ENCODE data around the gene SPEM1. TPM values are rescaled to one million over a fixed set of nuclear protein-coding genes. Genes with fewer than 3 reads are reported as not detected.

The SPEM1 gene
- total RNA-seq, 4 donors from 2014 or later, result not detected

DNA sequence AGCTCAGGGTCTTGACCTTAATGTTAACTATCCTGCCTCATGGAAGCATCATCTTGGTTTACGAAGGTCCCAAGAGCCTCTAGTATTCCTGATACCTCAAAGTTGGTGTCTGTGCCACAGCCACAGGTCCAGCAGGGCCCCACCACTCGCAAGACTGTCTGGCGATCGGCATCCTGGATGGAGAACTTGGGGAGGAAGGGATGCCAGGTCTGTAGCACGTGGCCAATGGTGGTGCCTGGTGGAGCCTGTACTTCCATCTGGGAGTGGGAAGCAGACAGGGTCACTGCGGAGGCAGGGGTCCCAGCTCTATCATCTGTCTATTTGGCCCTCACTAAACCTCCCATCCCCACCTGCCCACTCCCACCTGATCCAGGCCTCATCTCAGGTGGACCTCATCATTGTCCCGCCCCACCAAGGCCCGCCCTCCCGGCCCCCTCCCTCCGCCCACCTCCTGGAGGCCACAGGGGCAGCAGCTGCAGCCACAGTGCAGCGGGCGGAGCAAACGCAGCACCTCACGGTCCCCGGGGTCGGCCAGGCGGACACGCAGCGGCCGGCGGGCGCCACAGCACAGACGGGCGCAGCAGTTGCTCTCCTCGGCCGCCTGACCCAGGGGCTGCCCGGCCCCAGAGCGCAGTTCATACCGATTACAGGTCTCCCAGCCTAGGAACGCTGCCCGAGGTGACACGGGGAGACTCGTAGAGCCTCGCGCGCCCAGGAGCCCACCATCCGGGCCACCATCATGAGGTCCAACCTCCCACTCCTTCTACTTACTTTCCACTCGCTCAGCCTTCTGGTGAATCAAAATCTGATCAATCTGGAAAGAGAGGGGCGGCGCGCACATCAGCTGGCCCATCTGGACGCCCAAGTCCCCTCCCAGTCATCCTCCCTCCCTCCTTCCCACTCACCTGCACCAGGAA lies 27.2 kb upstream of the SPEM1 start:
- WGBS, 2 donors (ENCODE audit: low coverage in 1 of 2), result 53% methylated on average over 3 of the region's 42 CpGs; no CpG with 5 or more reads in 1 of the 2 donors
- no peak for ATAC-seq
- Histone ChIP-seq H3K27ac (peak overlapping the region in 3 of 4 donors; percentile 91 to 96 (median 92)), H3K9me3 (no peaks in the 10 kb centered on the region), H3K4me3 (peak overlapping the region; percentile 90), H3K36me3 (peaks cover 0 to 46% of the 10 kb centered on the region in 2 donors), H3K27me3 (no peaks in the 10 kb centered on the region), H3K4me1 (peaks cover 2 to 35% (median 16%) of the 10 kb centered on the region in 3 donors)
- TF ChIP-seq, protein P1, sequence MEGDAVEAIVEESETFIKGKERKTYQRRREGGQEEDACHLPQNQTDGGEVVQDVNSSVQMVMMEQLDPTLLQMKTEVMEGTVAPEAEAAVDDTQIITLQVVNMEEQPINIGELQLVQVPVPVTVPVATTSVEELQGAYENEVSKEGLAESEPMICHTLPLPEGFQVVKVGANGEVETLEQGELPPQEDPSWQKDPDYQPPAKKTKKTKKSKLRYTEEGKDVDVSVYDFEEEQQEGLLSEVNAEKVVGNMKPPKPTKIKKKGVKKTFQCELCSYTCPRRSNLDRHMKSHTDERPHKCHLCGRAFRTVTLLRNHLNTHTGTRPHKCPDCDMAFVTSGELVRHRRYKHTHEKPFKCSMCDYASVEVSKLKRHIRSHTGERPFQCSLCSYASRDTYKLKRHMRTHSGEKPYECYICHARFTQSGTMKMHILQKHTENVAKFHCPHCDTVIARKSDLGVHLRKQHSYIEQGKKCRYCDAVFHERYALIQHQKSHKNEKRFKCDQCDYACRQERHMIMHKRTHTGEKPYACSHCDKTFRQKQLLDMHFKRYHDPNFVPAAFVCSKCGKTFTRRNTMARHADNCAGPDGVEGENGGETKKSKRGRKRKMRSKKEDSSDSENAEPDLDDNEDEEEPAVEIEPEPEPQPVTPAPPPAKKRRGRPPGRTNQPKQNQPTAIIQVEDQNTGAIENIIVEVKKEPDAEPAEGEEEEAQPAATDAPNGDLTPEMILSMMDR (IDR thresholded peaks at IDR 0.05), result no peak
- TF ChIP-seq POLR2AphosphoS5 (IDR thresholded peaks at IDR 0.05) (no peak), POLR2A (IDR thresholded peaks at IDR 0.05) (no peak), EP300 (IDR thresholded peaks at IDR 0.05) (no peak)

DNA sequence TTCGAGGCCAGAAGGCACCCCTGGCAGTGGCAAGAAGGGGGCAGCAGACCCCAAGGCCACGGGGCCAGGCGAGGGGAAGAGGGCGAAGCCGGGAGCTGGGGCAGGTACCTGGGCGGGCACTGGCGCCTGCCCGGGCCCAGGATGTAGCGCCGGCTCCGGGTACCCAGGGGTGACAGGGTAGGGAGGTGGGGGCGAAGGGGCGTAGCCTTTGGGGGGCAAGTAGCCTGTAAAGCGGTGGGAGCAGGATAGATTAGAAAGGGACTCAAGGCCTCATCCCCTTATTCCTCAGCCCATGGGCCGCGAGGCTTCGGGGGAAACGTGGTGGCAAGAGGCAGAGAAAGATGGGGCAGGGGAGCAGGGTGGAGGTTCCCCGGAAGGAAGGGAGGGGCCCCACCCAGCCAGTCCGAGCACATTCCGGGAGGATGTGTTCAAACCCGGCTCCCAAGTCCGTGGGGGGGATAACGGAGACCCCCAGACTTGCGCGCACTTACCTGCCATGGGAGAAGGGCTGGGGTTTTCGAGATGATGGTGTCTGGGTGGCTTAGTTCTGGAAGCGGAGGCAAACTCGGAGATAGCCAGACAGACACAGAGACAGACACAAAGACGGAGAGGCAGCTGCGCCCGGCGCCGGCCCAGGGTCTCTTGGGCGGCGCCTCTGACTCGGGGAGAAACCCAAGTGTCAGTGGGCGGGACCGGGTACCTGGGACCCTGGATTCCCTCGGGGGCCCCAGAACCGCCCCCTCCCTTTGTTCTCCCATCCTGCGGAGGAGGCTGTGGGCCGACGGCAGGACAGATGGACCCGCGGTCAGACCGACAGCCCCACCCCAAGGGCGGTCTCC lies 26.3 kb upstream of the SPEM1 start:
- Histone ChIP-seq H3K27me3 (no peaks in the 10 kb centered on the region), H3K4me1 (peaks cover 2 to 35% (median 16%) of the 10 kb centered on the region in 3 donors), H3K9me3 (no peaks in the 10 kb centered on the region), H3K4me3 (peak overlapping the region; percentile 90), H3K36me3 (peaks cover 0 to 37% of the 10 kb centered on the region in 2 donors), H3K27ac (peak overlapping the region; percentile 81 to 96 (median 92))
- 12% methylated on average over 15 of the region's 48 CpGs; no CpG with 5 or more reads in 1 of the 2 donors for WGBS, 2 donors (ENCODE audit: low coverage in 1 of 2)
- peak; percentile 13 for ATAC-seq
- TF ChIP-seq EP300 (IDR thresholded peaks at IDR 0.05) (no peak), POLR2AphosphoS5 (IDR thresholded peaks at IDR 0.05) (no peak), POLR2A (IDR thresholded peaks at IDR 0.05) (no peak)
- TF ChIP-seq, protein P1 (IDR thresholded peaks at IDR 0.05), result no peak

DNA sequence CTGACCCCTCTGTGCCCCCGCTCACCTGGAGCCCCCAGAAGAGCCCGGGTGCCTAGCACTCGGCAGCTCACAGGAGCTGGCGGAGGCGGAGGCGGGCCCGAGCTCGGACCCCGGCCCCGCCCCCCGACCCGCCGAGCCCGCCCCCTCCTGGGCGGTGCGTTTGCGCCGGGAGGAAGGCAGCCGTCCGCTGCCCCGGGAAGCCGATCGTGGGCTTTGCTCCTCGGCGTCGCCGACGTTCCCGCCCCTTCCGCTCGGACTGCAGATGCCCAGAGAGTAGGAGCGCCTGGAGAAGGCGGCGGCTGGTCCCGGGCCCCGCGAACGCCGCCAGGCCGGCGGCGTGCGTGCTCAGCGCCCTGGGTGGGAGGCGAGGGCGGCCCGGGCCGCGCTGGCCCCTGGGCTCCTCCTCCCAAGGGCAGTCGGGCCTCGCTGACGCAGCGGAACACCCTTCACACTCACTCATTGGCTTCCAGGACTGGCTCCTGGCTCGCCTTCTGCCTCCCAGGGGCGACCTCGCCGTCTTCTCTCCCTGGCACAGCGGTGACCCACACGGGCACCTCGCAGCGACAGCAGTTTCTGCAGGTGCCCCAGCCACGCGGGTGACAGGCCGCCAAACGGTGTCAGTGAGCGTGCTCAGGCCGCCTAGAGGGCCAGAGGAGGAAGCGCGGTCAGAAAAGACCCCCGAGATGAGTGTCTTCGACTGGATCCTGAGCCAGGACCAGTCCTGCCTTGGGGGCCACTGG lies 25.5 kb upstream of the SPEM1 start, which contains the start of gene PLSCR3:
TSS of gene PLSCR3 (minus strand) at position 74 of the 740 bp plus-strand sequence. CDS start 415 bp downstream, outside the sequence.
- H3K27ac ChIP-seq, result peak within 1 kb of the TSS; percentile 81 to 96 (median 92)
- ATAC-seq, result peak; percentile 95
- no peaks in the 10 kb centered on the region for H3K27me3 ChIP-seq
- peak within 1 kb of the TSS; percentile 90 for H3K4me3 ChIP-seq
- no peaks in the 10 kb centered on the region for H3K9me3 ChIP-seq
- TF ChIP-seq POLR2AphosphoS5 (IDR thresholded peaks at IDR 0.05) (peak; percentile 74), EP300 (IDR thresholded peaks at IDR 0.05) (no peak), POLR2A (IDR thresholded peaks at IDR 0.05) (peak; percentile 85 to 92)
- TF ChIP-seq, protein P1 (IDR thresholded peaks at IDR 0.05), result peak in 3 of 4 experiments; percentile 40 to 61 (median 52)
- no CpG with 5 or more reads among the region's 71 CpGs for WGBS, 2 donors (ENCODE audit: low coverage in 1 of 2)
- peaks cover 0 to 29% of the 10 kb centered on the region in 2 donors for H3K36me3 ChIP-seq
- H3K4me1 ChIP-seq, result peaks cover 2 to 35% (median 16%) of the 10 kb centered on the region in 3 donors

DNA sequence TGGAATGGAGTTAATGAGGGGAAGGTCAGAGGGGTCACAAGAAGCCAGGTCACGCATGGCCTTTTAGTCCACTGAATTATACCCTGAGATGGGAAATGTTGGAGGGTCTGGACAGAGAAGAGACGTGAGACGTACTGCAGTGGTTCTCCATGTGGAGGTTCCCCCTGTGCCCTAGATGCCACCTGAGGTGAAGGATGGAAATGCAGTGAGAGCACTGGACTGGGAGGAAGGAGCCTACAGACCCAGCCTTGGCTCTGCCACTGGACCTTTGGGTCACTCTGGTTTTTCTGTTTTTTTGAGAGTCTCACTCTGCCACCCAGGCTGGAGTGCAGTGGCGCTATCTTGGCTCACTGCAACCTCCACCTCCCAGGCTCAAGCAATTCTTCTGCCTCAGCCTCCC lies 24.0 kb upstream of the SPEM1 start:
- ATAC-seq, result no peak
- H3K27ac ChIP-seq, result no peak overlapping the region
- H3K36me3 ChIP-seq, result peaks cover 0 to 14% of the 10 kb centered on the region in 2 donors
- no peaks in the 10 kb centered on the region for H3K27me3 ChIP-seq
- no peaks in the 10 kb centered on the region for H3K9me3 ChIP-seq
- TF ChIP-seq, protein P1 (IDR thresholded peaks at IDR 0.05), result no peak
- TF ChIP-seq EP300 (IDR thresholded peaks at IDR 0.05) (no peak), POLR2A (IDR thresholded peaks at IDR 0.05) (no peak), POLR2AphosphoS5 (IDR thresholded peaks at IDR 0.05) (no peak)
- WGBS, 2 donors (ENCODE audit: low coverage in 1 of 2), result 66 to 94% methylated on average over 2 to 4 of the region's 4 CpGs
- H3K4me3 ChIP-seq, result no peak overlapping the region
- peaks cover 2 to 36% (median 16%) of the 10 kb centered on the region in 3 donors for H3K4me1 ChIP-seq

Data from gastroesophageal sphincter (tissue), 4 donors.